GM18861 (cell line): Measurements from ENCODE around the gene METRNL.

Experiments
- ATAC-seq: cut with Tn5 transposase; IDR thresholded peaks from one replicate; pipeline ENCODE4 v1.9.1; 2021; ENCODE audit not compliant: unreplicated experiment

The METRNL gene

DNA sequence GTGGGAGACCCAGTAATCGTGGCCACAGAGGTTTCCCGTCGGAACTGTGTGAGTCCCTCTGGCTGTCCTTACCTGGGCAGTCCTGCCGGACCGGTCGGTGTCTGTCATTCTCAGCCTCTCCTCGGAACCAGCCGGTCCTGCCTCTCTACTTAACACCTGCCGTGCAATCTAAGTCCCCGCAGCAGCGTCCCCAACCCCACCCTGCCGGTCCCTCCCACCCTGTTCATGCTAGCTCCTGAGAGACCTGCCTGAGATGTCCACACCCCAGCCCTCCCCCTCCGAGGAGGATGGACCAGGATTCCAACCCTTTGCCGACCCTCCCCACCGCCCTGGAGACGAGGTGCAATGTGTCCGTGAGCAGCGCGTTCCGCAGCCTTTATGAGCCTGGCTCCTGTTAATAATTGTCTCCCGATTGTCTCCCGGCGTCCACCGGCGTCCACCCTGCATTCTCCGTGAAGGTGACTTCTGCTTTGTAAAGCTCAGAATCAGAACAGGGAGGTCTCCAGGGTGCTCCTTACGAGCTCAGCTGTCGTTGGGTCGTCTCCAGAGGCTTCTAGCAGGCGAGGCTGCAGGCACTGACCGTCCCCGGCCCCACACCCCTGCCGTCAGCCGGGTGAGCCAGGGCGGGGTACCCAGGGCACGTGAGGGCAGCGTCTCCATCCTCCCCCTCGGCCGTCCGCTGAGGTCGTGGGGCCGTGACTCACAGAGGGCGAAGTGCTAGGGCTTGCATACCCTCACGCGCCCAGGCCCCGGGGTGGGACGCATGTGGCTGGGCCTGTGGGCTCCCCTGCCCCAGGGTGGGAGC, 10.1 kb downstream of the METRNL start:
- ATAC-seq, result no peak

DNA sequence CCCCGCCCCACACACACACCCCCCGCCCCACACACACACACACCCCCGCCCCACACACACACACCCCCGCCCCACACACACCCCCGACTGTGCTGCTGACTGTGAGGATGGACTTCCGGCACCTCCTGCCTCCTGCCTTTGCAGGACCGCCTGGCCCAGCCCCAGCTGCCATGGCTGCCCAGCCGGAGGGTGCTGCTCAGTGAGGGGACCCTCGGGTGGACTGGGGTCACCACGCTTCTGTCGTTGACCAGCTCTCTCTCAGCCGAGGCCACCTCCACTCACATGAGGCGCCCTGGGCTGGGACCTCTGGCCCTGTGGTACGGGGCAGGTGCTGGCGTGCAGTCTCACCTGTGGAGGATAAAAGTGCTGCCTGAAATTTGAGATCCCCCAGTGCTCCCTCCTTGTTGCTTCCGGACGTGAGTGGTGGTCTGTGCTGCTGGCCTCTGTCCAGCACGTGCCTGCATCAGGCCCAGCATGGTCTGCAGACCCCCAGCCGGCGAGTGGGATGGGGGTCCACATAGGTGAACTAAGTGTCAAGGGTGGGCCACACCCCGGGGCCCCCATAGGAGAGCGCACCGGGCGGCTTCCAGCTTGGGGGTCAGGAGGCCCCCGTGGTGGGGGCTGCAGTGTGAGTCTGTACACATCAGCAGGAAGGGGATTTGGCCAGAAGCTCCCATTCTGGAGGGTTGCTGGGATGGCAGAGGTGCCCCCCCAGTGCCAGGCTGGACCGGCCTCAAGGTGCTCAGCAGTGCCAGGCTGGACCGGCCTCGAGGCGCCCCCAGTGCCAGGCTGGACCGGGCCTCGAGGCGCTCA, 11.2 kb downstream of the METRNL start:
- ATAC-seq, result no peak

GRCh38 chr17:83091257-83092141, 12.1 kb downstream of the METRNL start:
- no peak for ATAC-seq

GRCh38 chr17:83092186-83092585, 12.8 kb downstream of the METRNL start:
- no peak for ATAC-seq

GRCh38 chr17:83092931-83093330, 13.5 kb downstream of the METRNL start:
- no peak for ATAC-seq

DNA sequence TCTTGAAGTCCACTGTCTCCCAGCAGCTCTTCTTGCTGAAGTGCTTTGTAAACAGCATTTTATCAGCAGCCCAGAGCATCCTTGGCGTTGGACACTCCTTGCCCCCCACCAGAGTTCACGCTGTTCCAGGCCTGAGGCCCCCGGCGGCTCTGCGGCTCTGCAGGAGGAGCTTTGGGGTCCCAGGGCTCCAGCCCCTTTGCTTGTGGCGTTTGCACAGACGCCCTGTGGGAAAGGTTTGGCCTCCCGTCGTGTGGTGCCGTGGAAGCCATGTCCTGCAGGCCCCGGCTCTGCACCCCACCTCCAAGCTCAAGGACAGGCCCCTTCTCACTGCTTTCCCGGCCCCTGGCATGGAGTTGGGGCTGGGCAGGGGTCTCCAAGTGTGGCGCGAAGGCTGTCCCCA, 14.1 kb downstream of the METRNL start:
- no peak for ATAC-seq

DNA sequence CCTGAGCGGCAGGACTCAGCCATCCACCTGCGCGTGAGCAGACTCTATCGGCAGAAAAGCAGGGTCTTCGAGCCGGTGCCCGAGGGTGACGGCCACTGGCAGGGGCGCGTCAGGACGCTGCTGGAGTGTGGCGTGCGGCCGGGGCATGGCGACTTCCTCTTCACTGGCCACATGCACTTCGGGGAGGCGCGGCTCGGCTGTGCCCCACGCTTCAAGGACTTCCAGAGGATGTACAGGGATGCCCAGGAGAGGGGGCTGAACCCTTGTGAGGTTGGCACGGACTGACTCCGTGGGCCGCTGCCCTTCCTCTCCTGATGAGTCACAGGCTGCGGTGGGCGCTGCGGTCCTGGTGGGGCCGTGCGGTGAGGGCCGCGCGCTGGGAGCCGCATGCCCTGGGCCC, 14.9 kb downstream of the METRNL start:
- ATAC-seq, result no peak

DNA sequence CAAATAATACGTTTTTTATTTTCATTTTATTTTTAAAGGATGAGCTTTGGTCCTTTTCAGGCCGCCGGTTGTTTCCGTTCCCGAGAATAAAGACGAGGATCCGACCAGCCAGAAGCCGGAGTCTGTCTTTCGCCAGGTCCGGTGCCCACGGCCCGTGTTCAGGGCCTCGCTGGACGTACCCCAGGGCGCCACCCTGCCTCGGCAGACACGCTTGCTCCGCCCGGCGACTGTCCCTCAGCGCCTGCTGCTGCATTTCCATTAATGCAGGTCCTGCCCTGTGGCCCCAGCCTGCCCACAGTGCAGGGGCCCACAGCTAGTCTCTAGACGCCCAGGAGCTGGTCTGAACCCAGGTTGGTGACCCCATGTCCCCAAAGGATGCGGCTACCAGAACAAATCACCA, 15.6 kb downstream of the METRNL start:
- ATAC-seq, result no peak

GRCh38 chr17:83096401-83097224, 17.2 kb downstream of the METRNL start:
- ATAC-seq, result no peak

DNA sequence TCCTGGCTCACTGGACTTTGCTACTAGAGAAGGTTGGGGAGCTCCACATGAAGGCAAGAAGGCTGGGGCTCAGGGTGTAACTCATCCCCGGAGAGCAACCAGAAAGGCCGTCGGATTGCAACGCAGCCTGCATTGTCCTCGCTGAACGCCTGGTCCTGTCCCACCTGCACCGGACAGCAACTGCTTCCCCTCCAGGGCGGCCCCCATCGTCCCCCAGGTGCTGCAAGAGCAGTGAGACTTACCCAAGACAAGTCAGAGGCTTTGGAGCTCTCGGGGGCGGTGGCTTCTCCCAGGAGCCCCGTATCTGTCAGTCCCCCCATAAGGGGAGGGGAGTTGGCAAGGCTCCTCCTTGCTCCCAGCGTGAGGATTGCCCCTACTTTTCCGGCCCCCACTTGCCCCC, 18.4 kb downstream of the METRNL start:
- no peak for ATAC-seq

- no peak for ATAC-seq
Measured at GRCh38 chr17:83098241-83099085, 19.1 kb downstream of the METRNL start.

- ATAC-seq, result no peak
Measured at GRCh38 chr17:83099086-83099555, 19.7 kb downstream of the METRNL start.

DNA sequence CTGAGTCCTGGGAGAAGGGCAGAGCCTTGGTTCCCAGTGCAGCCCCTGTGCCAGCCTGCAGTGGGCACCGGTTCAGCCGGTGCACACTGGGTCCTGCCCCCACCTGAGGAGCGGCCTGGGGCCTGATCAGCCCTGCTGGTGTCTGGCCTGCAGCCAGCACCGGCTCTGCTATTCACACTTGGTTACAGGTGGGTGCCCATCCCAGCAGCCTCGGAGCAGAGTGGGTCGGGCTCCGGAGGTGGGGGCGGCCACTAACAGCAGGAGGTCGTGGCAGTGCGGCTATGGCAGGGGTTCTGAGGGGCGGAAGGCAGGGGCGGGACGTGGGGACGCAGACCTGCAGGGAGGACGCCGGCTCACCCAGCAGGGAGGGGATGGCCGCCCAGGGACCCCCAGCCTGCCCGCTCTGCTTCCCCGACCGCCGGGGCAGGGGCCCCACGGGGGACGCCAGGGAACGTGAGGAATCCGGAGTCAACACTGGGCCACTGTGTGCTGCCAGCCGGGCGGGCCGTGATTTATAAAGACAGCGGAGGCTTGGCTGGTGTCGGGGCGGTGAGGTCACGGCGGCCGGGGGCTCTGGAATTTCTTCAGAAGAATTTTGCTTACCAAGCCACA, 20.3 kb downstream of the METRNL start:
- ATAC-seq, result no peak

DNA sequence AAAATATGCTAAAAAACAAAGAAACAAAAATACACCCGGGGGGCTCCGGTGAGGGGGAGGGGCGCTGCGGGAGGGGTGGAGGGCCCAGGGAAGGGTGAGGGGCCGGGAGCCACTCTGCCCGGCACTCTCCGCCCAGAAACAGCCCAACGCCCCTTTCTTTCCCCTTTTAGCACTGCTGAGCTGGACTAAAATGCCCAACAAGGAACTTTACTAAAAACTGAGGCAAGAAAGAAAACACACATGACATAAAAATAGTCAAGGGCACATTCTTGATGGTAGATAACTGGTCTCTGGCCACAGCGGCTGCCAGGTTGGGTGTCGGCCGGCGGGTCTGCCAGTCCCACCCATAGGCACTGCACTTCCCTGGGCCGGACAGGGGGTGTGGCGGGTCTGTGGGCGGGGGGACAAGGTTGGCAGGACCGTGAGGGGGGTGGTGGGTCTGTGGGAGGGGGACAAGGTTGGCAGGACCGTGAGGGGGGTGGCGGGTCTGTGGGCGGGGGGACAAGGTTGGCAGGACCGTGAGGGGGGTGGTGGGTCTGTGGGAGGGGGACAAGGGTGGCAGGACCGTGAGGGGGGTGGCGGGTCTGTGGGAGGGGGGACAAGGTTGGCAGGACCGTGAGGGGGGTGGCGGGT, 20.9 kb downstream of the METRNL start:
- ATAC-seq, result no peak

DNA sequence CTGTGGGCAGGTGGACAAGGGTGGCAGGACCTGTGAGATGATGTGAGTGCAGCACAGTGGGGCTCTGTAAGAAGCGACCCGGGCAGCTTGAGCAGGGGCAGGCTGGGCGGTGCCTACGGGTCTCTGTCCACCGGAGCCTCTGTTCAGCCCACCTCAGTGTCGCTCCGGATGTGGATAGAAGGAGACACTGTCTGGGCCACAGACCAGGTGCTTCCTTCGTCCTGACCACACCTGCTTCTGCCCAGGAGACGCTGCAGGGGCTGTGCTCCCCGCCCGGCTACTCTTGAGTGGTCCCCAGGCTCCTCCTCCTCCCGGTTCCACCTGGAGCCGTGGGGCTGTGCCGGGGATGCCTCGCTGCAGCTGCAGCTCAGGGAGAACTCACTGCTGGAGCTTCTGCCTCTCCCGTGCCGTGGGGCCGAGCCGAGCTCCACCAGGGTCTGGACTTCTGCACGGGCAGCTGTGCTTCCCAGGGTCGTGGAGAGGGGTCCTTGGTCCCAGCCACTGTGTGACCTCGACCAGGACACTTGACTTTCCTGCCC, 21.5 kb downstream of the METRNL start:
- ATAC-seq, result no peak

GRCh38 chr17:83101805-83102480, 22.5 kb downstream of the METRNL start:
- ATAC-seq, result no peak

- no peak for ATAC-seq
Measured at GRCh38 chr17:83103200-83103942, 24.0 kb downstream of the METRNL start.
